NCI-H2107 (cell line): Measurements from ENCODE around the gene PILRB.
"Not testable (repeated sequence)": the region's sequence is repeated elsewhere in the genome, so short reads cannot be mapped to it uniquely, and the experiment has no call there.

Experiments used
- DNase-seq: peaks from one replicate; lab custom pipeline; 2025; lab: John Stamatoyannopoulos, UW

PILRB gene

DNA sequence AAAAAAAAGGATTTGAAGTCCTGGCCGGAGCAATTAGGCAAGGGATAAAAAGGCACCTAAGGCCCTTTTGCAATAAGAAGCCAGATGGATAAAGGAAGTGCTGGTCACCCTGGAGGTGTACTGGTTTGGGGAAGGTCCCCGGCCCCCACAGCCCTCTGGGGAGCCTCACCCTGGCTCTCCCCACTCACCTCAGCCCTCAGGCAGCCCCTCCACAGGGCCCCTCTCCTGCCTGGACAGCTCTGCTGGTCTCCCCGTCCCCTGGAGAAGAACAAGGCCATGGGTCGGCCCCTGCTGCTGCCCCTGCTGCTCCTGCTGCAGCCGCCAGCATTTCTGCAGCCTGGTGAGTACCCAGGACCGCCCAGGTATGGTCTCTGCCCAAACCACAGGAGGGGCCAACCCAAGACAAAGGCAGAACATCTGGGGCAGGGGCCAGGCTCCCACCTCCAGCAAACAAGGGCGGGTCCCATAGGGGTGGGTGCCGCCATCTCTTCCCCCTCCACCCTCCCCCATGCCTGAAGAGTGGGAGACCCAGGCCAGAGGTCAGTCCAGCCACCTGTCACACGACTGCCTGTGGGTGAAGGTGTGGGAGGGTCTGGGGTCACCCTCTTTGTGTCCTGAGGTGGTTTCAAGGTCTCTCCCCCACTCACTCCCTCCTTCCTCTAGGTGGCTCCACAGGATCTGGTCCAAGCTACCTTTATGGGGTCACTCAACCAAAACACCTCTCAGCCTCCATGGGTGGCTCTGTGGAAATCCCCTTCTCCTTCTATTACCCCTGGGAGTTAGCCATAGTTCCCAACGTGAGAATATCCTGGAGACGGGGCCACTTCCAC lies at the start of gene PILRB:
TSS of gene PILRB (plus strand) at position 91 of the 830 bp plus-strand sequence. CDS start at position 277, 186 bp downstream.
- DNase-seq, result no peak

DNA sequence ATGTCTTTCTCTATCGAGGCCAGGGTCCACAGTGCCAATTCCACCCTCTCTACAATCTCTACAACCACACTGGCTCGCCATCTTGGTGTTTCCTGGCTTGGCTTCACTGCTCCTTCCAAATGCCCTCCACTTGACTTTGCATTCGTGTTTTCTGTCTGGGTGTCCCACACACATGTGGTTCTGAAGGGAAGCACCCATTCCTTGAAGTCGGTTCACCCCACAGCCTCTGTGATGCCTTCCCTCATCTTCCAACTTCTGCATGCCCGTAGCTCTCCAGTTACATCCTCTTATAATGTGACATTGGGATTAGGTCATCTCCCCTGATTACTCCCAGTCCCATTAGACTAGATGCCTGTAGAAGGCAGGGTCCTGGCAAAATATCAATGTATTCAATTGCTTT lies 39.6 kb upstream of the PILRB start:
- not testable (repeated sequence) for DNase-seq

DNA sequence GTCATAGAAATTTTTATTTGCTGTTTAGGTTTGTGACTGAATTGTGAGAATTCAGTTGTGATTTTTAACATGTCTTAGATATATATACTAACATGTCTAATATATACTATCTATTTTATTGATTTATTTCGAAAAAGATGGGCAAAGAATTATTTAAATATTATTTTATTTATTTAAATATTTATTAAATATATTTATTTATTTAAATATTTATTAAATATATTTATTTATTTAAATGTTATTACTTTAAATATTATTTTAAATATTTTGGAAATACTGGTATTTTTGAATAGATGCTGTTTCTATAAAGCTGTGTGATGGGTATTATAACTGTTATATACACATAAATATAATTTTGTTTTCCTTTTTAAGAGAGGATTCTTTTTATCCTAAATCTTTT lies 36.3 kb upstream of the PILRB start:
- not testable (repeated sequence) for DNase-seq

DNA sequence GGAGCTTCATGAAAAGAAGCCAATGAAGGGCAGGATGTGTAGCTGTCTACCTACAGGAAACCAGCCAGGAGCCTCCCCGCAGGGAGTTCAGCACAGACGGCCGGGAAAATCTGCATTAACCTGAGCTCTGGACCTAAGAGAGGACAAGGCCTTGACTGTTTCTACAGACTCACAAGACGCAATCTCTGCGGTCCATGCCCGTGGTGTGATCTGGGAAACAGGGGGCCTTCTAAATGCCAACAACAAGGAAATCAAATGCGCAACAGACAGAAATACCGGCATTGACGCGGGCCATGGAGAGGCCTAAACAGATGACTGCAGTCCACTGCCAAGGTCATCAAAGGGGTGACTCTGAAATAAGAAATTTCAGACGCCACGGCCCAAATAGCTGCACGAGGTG lies 33.7 kb upstream of the PILRB start:
- not testable (repeated sequence) for DNase-seq

DNA sequence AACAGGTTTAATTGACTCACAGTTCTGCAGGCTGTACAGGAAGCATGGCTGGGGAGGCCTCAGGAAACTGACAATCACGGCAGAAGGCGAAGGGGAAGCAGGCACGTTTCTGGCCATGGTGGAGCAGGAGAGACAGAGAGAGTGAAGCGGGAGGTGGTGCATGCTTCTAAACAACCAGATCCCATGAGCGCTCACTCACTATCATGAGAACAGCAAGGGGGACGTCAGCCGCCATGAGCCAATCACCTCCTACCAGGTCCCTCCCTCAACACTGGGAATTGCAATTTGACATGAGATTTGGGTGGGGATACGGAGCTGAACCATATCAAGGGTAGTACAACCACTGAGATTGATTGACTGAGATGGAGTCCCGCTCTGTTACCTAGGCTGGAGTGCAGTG lies 32.2 kb upstream of the PILRB start:
- DNase-seq, result not testable (repeated sequence)

DNA sequence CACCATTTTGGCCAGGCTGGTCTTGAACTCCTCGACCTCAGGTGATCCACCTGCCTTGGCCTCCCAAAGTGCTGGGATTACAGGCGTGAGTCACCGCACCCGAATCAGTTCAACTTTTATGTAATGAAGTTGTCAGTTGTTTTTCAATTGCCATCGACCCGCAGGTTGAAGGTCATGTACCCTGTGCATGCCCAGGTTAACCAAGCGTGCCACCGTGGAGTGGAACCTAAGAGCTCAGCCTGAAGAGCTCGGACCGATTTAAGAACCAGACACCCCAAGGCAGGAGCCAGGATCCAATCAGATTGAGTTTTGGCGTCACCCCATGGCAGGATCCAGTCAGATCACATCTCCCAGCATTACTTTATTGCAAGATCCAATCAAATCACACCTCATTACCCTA lies 31.0 kb upstream of the PILRB start:
- DNase-seq, result not testable (repeated sequence)

DNA sequence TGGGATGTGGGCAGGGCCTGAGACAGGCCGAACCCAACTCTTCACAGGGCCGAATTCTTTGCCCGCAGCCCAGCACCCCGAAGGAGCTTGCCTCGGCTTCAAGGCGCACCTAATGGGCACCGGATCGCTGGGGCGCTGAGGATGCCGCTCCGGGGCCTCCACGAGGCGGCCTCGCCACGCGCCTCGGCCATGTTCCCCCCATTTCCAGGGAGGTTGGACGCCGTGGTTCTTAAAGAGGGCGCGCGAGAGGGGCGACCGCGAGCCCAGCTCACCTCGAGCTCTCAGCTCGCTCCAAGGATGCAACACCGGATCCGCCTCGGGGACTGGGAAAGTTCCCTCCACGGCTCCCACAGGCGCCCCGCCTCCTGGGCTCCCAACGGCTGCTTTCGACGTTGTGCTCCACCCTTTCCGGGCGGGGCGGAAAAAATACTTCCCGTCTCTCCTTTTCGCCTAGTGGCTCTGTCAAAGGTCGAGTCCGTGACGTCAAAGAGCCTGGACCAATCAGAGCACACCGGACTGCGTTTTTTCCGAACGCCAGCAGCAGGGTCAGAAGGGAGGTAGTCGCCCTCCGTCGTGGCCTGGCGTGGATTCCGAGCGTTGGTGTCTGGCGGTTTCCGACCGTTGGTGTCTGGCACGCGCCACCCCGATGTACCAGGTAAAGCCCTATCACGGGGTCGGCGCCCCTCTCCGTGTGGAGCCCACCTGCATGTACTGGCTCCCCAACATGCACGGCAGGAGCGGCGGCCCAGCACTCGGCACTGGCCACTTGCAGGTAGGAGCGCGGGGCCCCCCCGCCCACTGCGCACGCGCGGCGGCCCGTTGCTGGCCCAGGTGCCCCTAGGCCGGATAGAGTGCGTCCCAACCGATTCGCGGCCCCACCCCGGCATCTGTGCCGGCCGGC lies 22.1 kb upstream of the PILRB start:
- DNase-seq, result peak; percentile 63

GRCh38 chr7:100338083-100338696 lies 19.7 kb upstream of the PILRB start:
- not testable (repeated sequence) for DNase-seq

- not testable (repeated sequence) for DNase-seq
These were observed 16.6 kb upstream of the PILRB start for GRCh38 chr7:100341286-100341685.

DNA sequence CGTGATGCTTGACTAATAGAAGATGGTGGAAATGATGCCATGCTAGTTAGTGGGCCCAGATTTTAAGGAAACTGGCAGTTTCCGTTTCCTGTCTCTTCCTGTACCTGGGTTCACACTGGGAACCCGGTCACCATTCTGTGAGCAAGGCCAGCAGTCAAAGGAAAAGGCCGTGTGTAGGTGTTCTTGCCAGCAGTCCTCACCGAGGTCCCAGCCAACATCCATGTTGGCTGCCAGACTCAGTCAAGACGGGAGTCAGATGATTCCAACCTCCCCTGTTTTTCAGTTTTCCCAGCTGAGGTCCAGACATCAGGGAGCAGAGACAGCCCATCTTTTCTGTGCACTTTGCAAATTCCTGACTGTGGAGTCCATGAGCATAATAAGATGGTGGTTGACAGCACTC lies 15.2 kb upstream of the PILRB start:
- no peak for DNase-seq

DNA sequence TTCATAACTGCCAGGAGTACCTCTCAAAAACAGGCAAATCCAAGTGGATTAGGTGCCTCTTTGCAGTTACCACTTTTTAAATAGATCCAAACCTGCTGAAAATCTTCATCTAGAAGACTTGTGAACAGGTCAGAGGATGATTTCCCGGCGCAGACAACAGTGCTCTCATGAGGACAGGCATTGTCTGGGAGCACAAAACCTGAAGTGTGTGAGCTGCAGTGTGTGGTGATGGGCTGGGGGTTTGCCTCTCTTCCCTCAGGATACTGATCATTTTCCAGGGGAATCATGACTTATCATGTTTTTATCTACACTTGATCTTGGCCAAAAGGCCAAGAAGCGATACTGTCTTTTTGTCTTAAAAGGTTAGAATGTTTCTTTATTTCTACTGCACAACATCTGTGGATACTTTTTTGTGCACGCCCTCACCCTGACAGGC lies 13.8 kb upstream of the PILRB start:
- not testable (repeated sequence) for DNase-seq

DNA sequence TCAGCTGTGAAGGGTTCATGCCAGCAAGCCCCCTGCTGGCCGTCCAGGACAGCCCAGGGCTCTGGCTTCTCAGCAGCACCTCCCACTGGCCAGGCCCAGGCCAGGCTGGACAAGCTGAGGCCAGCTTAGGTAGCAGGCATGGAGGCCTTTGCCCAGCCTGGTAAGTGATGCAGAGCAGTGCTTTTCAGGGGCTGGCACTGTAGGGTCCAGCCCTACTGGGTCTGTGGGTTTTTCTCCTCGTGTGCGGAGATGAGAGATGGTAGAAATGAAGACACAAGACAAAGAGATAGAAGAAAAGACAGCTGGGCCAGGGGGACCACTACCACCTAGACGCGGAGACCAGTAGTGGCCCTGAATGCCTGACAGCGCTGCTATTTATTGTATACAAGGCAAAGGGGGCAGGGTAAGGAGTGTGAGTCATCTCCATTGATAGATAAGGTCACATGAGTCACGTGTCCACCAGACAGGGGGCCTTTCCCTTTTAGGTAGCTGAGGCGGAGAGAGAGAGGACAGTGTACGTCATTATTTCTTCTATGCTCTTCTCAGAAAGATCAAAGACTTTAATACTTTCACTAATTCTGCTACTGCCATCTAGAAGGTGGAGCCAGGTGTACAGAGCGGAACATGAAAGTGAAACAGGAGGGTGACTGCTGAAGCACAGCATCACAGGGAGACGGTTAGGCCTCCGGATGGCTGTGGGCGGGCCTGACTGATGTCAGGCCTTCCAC lies 13.2 kb upstream of the PILRB start:
- DNase-seq, result not testable (repeated sequence)

- not testable (repeated sequence) for DNase-seq
These were observed 12.6 kb upstream of the PILRB start for GRCh38 chr7:100345288-100345672.

DNA sequence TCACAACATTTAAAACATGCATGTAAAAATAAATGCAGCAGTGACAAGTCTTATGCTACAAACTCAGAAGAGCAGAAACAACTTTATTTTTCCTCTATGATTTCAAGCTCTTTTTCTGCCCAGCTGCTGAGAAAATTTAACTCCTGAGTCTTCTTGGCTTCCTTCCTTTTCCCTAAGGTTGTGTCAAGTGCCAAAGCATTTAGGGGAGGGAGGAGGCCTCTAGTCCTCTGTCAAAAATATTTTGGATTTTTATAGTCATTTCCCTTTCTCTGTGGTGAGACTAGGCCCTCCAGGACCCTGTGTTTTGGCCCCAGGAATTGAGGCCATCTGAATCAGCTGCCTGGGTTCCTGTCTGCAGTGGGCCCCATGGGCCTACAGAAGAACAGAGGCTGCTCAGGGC lies 11.0 kb upstream of the PILRB start:
- DNase-seq, result no peak

- no peak for DNase-seq
These were observed 9.1 kb upstream of the PILRB start for GRCh38 chr7:100348805-100349204.

DNA sequence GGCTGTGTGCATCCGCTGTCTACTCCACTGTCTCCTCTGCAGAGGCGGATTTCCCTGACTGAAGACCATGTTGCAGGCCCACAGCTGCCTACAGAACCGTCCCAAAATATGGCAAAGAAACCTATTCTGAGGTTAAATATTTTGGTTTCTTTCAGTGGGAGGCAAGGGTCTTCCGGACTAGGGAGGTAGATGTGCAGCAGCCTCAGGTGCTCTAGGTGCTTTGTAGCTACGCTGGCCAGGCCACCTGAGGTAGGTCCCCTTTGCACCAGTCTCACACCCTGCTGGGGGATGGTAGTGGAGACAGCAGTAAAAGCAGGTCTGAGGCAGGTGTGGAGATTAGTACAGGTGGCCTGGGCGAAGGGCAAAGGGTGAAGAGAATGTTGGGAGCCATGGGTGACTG lies 8.2 kb upstream of the PILRB start:
- DNase-seq, result no peak

DNA sequence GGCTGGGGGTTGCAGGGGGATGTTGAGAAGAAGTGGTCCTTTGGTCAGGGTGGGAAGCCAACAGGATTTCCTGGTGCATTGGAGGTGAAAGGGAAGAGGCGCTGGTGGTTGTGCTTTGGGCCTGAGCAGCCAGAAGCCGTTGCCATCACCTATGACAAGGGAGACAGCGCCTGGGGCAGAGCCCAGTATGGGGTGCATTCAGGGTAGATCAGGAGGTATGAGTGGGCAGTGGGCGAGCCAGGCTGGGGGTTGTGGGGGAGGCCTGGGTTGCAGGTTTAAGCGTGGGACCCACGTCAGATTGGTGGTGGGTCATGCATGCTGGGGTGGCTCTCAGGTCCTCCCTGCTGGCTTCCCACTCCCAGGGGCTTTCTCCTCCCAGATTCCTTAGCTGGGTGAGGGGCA lies 6.3 kb upstream of the PILRB start:
- no peak for DNase-seq

GRCh38 chr7:100352230-100352781 lies 5.6 kb upstream of the PILRB start:
- DNase-seq, result not testable (repeated sequence)

GRCh38 chr7:100352984-100353684 lies 4.8 kb upstream of the PILRB start:
- DNase-seq, result no peak

DNA sequence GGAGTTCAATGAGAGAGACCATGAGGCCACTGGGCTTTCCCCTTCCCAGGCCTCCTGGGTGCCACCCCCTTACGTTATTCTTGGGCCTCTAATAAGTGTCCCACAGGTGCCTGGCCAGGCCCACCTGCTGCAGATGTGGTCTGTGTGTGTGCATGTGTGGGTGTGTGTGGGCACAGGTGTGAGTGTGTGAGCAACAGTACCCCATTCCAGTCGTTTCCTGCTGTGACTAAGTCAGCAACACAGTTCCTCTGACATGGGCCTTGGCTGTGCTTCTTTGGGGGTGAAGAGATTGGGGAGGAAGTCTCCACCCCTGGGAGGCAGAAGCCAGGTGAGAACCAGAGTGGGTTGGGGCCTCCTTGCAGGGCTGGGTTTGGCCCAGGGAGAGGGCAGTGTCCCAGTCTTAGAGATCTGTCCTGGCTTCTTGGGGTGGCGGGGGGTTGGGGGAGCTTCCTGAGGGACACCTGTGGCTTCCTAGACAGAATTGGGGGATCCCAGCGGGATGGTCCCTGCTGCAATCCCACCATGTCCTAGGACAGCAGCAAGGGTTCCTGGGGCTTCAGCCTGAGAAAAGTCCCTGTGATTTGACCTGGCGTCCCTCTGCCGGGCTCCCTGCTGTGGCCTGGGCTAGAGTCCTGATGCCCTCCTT lies 4.1 kb upstream of the PILRB start:
- no peak for DNase-seq
